Type B pancreatic cell (in vitro differentiated cells): ENCODE measurements around the gene CFAP43. TPM values are rescaled to one million over a fixed set of nuclear protein-coding genes. Genes with fewer than 3 reads are reported as not detected.

ENCODE experiments used
- DNase-seq: peaks from one replicate; pipeline ENCODE4 v3.0.0; 2021; ENCODE audit warnings: mixed read lengths; ENCODE audit not compliant: unreplicated experiment; ENCODE audit errors: extremely low spot score
- H3K27ac Mint-ChIP-seq: 2 replicates; pipeline ENCODE4 v1.8.0; 2021; ENCODE audit warnings: mild to moderate bottlenecking, mixed read lengths
- H3K27me3 Mint-ChIP-seq: 2 replicates; pipeline ENCODE4 v1.8.0; 2021; ENCODE audit warnings: mixed read lengths
- H3K36me3 Mint-ChIP-seq: 2 replicates; pipeline ENCODE4 v1.8.0; 2021; ENCODE audit warnings: mixed read lengths
- H3K4me1 Mint-ChIP-seq: one replicate; pipeline ENCODE4 v1.8.0; 2021; ENCODE audit warnings: mixed read lengths; ENCODE audit not compliant: unreplicated experiment
- H3K4me3 Mint-ChIP-seq: 2 replicates; pipeline ENCODE4 v1.8.0; 2021; ENCODE audit warnings: mild to moderate bottlenecking, mixed read lengths
- H3K9me3 Mint-ChIP-seq: 2 replicates; pipeline ENCODE4 v1.8.0; 2021; ENCODE audit warnings: mixed read lengths
- total RNA-seq: library from RNA; stranded (reverse); gene quantifications from 2 replicates; pipeline ENCODE4 v1.2.1, GENCODE V29; 2021; ENCODE audit warnings: low replicate concordance
- TF ChIP-seq, protein P1 (sequence below): fragments of 200-600 bp; sonication (generic); conservative IDR thresholded peaks from 2 replicates; pipeline ENCODE4 v1.5.0; 2021; ENCODE audit warnings: antibody characterized with exemption, mild to moderate bottlenecking

The CFAP43 gene
- total RNA-seq, 1 donor from 2014 or later = 7.6 TPM

DNA sequence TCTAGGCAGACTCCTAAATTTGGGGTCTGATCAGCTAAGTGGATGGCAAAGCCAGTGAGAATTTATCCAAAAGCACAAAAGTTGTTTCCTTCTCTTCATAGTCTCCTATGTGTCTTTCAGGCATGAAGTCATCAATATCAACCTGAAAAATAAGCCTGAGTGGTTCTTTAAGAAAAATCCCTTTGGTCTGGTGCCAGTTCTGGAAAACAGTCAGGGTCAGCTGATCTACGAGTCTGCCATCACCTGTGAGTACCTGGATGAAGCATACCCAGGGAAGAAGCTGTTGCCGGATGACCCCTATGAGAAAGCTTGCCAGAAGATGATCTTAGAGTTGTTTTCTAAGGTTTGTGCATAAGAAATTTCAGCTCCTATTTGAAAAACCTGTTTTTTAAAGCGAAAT lies 27.3 kb upstream of the CFAP43 start:
- DNase-seq = no peak
- Mint-ChIP-seq H3K27me3 (no peaks in the 10 kb centered on the region), H3K36me3 (peaks cover 16% of the 10 kb centered on the region), H3K4me1 (peaks cover 26% of the 10 kb centered on the region), H3K4me3 (no peak overlapping the region), H3K27ac (no peak overlapping the region), H3K9me3 (no peaks in the 10 kb centered on the region)
- TF ChIP-seq, protein P1, sequence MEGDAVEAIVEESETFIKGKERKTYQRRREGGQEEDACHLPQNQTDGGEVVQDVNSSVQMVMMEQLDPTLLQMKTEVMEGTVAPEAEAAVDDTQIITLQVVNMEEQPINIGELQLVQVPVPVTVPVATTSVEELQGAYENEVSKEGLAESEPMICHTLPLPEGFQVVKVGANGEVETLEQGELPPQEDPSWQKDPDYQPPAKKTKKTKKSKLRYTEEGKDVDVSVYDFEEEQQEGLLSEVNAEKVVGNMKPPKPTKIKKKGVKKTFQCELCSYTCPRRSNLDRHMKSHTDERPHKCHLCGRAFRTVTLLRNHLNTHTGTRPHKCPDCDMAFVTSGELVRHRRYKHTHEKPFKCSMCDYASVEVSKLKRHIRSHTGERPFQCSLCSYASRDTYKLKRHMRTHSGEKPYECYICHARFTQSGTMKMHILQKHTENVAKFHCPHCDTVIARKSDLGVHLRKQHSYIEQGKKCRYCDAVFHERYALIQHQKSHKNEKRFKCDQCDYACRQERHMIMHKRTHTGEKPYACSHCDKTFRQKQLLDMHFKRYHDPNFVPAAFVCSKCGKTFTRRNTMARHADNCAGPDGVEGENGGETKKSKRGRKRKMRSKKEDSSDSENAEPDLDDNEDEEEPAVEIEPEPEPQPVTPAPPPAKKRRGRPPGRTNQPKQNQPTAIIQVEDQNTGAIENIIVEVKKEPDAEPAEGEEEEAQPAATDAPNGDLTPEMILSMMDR = no peak

DNA sequence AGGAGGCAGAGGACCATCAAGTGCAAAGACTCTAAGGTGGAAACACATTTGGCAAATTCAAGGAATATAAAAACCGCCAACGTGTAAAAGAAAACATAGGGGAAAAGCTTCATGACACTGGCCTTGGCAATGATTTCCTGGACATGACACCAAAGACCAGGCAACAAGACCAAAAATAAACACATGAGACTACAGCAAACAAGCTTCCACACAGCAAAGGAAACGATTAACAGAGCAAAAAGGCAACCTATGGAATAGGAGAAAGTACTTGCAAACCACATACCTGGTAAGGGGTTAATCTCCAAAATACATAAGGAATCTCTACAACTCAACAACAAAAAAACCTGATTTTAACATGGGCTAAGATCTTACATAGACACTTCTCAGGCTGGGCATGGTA lies 26.0 kb upstream of the CFAP43 start:
- TF ChIP-seq, protein P1 = no peak
- H3K36me3 Mint-ChIP-seq = peaks cover 16% of the 10 kb centered on the region
- no peak overlapping the region for H3K4me3 Mint-ChIP-seq
- H3K9me3 Mint-ChIP-seq = no peaks in the 10 kb centered on the region
- no peak for DNase-seq
- H3K27me3 Mint-ChIP-seq = no peaks in the 10 kb centered on the region
- peaks cover 39% of the 10 kb centered on the region for H3K4me1 Mint-ChIP-seq
- H3K27ac Mint-ChIP-seq = no peak overlapping the region

DNA sequence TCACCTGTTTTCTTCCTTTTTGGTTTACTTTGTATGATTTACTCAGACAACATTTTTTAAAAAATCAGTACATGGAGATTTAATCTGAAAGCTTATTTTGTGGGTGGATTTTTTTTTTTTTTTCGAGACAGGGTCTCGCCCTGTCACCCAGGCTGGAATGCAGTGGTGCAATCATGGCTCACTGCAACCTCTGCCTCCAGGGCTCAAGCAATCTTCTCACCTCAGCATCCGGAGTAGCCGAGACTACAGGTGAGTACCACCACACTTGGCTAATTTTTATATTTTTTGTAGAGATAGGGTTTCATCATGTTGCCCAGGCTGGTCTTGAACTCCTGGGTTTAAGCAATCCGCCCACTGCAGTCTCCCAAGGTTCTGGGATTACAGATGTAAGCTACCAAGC lies 25.1 kb upstream of the CFAP43 start:
- no peaks in the 10 kb centered on the region for H3K27me3 Mint-ChIP-seq
- H3K4me3 Mint-ChIP-seq = peak overlapping the region; percentile 32
- no peak for DNase-seq
- peaks cover 41% of the 10 kb centered on the region for H3K4me1 Mint-ChIP-seq
- no peaks in the 10 kb centered on the region for H3K9me3 Mint-ChIP-seq
- peaks cover 16% of the 10 kb centered on the region for H3K36me3 Mint-ChIP-seq
- TF ChIP-seq, protein P1 = no peak
- no peak overlapping the region for H3K27ac Mint-ChIP-seq

DNA sequence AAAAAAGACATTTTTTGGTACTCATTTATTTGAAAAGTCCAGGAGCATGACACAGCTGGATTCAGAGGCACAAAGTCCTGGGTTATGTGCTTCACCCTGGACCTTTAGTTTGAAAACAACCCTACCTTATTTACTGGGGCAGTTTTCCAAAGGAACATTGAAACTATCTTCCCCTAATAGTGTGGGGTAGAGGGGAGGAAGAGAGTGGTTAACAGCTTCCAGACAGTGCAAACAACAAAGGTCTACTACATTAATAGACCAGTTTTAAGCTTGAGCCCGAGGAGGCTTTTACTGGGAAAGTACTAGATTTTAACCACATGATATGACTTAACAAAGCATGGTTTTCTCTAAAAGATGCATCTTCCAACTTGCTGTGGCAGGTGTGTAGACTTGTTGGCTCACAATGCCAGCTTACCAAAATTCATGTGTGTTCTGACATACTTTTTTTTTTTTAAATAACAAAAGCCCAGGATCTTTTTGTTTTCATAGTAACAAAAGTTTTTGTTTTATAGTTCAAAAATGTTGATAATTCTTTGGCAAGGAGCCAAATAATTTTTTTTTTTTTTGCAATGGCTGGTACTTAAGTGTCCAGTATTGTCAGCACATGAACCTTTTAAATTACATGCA lies 24.3 kb upstream of the CFAP43 start:
- Mint-ChIP-seq H3K9me3 (no peaks in the 10 kb centered on the region), H3K4me1 (peaks cover 41% of the 10 kb centered on the region), H3K4me3 (peak overlapping the region; percentile 98), H3K27ac (peak overlapping the region; percentile 83), H3K27me3 (no peaks in the 10 kb centered on the region), H3K36me3 (peaks cover 16% of the 10 kb centered on the region)
- DNase-seq = no peak
- TF ChIP-seq, protein P1 = no peak

DNA sequence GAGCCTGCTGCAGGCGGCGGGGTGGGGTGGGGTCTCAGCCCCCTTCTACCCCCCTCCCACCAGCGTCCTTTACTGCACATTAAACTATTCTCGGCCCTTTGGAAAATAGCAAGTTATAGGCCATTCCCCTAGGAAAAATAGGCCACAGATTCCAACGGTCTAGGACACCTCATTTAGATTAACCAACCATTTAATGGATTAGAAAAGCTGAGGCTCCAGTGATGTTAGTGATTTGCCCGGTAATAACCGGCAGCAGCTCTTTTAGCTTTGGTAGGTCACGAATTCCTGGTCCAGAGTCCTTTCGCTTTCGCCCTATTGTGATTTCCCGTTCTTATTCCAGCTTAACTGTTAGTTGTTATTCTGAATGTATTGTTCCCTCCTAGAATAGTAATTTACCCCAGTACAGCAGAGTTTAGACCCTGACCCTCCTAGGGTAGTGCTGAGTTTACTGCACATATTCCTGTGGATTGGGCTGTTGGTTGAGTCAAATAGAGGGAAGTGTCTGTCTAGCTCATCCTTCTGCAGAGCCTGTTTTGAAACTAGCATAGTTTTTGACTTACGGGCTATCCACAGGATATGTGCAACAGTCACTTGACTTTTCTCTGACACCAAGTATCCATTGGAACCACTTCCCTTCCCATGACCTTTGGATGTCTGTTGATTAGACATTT lies 23.3 kb upstream of the CFAP43 start:
- peak overlapping the region; percentile 83 for H3K27ac Mint-ChIP-seq
- no peaks in the 10 kb centered on the region for H3K9me3 Mint-ChIP-seq
- peaks cover 16% of the 10 kb centered on the region for H3K36me3 Mint-ChIP-seq
- no peaks in the 10 kb centered on the region for H3K27me3 Mint-ChIP-seq
- no peak for DNase-seq
- TF ChIP-seq, protein P1 = no peak
- peaks cover 47% of the 10 kb centered on the region for H3K4me1 Mint-ChIP-seq
- H3K4me3 Mint-ChIP-seq = peak overlapping the region; percentile 98
